ENCODE measurements around the gene SLC39A7.
A peak's percentile ranks its signal among the peaks of the same experiment; 100 is the strongest.

The SLC39A7 gene

DNA sequence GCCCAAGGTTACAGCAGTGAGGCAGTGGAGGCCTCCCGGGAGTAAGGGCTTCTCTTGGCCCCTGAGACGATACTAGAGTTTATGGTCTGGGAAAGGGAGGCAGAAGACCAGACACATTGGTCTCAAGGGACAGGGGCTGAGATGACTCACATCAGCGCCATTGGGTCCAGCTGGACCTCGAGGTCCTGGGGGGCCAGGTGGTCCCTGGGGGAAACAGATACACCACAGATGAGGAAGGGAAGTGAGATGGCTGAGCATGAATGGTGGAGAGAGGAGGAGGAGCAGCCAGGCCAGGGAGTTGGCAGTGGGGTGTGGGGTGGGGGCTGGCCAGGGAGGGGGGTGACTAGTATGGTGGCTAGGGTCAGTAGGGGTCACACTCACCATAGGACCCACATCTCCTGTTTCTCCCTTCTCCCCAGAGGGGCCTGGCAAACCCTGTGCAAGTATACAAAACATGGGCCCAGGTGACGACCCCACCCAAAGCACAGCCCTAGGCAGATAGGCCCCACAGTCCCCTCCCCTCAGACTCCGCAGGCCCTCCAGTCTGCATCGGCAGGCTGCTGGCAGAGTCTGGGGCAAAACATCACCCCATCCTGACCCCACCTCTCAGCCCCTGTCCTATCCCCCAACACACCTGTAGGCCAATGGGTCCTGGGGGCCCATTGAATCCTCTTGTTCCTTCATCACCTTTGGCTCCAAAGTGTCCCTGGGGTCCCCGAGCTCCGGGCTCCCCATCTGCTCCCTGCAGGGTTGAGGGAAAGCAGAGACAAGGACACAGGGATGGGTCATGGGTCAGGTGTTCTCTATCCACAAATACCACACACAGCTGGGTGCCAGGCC is 30.3 kb upstream of the SLC39A7 start:
- DNase-seq, result no peak

DNA sequence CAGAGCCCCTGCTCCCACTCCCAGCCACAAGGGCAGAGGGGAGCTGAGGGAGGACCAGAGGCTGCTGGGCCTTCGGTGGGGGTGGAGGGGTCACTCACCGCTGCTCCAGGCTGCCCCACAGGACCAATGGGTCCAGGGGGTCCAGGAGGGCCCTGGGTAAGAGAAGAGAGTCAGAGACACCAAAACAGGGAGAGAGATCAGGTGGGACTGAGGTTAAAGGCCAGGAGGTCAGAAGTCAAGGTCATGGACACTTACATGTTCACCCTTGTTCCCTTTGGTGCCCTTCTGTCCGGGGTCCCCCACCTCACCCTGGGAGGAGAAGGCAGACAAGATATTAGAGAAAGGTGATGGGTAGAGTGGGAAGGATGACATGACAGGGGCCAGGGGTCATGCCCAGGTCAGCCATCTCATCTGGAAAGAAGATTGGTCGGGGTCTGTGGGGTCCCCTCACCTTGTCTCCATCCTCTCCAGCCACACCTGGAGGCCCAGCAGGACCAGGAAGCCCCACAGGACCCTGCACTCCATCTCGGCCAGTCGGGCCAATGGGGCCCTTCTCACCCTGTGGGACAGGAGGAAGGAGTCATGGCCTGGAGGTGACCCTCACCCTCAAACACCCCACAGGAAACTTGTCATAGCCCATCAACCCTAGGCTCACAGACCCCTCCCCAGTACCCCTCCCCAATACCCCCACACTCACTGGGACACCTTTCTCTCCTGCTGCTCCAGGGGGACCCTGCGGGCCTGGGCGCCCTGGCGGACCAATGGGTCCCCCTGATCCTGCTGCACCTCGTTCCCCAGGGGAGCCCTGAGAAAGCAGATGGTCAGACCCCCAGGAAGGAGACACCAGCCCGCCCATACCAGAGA is 29.4 kb upstream of the SLC39A7 start:
- no peak for DNase-seq

DNA sequence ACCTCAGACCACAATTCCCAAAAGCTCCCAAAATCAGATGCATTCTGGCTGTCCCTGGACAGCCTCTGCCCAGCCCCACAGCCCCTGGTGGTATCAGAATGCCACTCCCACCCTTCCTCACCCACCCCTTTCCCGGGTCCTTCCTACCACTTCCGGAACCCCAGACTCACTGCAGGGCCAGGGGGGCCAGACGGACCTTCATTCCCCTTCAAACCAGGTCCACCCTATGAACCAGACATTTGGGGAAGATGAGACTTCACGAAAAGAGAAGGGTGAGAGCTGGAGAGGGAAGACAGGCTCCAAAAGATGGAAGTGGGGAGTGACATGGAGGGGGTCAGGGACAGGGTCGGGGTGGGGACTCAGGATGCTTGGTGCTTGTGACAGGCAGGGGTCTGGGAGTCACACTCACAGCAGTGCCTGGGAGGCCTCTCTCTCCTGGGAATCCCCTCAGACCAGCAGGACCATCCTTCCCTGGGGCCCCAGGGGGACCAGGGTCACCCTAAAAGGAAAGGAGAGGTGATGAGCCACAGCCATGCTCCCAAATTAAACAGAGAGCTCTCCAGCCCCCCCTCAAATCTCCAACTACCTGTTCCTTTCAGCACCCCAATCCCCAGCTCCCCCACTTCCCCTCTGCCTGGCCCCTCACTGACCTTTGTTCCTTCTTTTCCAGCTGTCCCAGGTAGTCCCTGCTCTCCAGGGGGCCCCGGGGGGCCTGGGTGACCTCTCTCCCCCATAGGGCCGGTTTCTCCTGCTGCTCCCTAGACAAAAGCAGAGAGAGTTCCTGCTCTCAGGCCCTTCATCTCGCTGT is 28.6 kb upstream of the SLC39A7 start:
- no peak for DNase-seq

DNA sequence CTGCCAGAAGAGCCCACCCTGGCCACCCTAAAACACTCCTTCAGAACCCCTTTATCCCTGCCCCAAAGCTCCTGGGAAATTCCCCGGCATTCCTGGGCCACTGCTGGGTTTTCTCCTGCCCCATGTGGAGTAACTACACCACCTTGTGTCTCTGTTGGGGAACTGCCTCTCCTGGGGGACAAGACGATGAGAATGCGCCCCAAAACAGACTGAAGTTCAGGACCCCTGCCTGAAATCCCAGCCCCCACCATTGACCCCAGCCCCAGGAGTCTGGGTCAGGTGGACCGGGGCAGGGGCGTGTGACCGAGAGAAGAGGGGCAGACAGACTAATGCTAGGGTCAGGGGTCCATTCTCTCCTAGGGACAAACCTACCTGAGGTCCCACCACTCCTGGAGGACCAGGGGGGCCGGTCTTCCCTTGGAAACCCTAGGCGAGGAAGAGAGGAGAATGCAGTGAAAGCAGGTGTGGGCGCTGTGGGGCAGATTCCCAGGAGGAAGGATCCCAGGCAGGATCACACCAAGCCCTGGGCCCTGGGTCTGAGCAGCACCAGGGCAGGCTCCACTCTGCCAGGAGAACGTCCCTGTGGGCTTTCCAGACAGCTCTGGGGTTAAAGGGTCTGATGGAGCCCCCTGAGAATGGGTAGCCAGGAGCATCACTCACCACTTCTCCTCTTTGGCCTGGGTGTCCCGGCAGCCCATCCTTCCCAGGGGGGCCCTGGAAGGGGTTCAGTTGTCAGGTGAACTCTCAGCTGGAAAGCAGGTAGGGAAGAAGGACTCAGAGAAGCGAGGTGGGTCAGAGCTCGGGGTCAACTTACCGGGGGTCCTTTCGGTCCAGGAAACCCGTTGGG is 27.8 kb upstream of the SLC39A7 start:
- DNase-seq, result peak in 1 of 3 experiments; percentile 10

DNA sequence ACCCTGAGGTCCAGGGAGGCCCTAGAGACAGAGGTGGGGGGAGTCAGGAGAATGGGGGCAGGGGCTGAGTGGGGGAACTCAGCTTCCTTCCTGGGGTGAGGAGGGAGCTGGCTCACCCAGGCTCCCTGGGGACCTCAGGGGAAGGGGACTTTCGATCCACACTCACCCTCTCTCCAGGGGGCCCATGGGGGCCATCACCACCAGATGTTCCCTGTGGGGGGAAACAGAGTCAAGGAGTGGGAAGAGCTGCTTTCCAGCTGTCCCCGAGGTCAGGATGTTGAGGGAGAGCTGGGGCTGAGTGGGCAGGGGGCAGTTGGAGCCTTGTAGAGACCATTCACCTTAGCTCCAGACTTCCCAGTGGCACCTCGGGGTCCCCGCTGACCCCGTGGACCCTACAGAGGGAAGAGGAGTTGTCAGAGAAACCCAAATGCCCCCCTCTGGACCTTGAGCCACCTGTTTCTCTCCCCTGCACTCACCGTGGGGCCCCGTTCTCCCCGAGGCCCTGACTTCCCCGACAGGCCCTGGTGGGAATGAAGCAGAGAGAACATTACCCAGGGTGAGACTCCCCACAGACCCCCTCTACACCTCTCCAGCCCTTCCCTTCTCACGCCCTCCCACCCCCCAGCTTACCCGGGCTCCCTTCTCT is 27.0 kb upstream of the SLC39A7 start:
- DNase-seq, result no peak

DNA sequence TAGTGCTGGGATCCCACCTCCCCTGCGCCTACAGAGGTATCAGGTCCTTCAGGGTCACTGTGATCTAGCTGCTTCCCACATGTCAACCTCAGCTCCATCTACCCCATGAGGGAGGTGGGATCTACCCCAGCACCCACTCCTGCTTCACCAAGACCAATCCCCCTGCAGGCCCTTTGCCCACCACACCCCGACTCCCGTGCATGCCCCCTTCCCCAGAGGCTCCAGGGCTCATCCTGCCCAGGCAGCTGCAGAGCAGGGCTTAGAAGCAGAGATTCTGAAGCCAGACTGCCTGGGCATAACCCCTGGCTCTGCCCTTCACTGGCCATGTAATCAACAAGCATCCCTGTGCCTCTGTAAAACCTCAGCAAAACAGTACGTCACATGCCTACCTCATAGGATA is 25.9 kb upstream of the SLC39A7 start:
- DNase-seq, result no peak

DNA sequence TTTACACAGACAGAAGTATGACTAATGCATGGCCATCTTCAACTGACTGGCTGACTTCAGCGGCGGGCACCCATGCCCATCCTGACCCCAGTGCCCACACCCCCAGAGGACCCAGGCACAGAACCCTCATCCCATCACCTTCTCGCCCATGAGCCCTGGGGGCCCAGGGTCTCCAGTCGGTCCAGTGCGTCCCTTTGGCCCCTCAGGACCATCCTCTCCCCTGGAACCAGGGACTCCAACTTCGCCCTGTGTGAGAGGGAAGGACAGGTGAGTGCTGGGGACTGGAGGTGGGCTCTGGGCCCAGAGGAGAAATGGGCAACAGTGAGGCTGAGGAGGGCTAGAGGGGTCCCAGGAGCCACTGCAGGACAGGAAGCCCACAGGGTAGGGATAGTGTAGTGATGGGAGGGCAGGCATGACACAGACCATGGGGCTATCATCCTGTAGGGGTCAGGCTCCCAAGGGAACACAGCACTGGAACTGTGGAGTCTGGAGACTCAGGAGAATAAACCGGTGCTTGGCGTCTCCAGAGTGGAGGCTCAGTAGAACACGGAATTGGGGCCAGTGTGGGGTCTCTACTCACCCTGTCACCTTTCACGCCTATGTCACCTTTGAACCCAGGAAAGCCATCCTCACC is 25.1 kb upstream of the SLC39A7 start:
- DNase-seq, result no peak

DNA sequence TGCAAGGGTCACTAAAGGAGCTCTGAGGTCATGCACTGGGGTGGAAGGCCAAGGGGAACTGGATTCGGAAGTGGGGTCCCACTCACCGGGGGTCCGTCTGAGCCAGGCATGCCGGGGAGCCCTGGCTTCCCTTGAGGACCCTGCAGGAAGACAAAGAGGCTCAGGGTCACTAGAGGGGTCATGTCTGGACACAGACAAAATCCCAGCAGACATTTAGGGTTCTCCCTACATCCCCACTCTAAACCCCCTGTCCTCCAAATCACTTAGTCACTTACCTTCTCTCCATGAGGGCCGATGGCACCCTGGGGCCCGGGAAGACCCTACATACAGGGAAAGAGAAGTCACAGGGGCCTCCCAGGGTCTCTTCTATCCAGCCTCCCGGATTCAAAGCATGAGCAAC is 23.8 kb upstream of the SLC39A7 start:
- DNase-seq, result no peak

DNA sequence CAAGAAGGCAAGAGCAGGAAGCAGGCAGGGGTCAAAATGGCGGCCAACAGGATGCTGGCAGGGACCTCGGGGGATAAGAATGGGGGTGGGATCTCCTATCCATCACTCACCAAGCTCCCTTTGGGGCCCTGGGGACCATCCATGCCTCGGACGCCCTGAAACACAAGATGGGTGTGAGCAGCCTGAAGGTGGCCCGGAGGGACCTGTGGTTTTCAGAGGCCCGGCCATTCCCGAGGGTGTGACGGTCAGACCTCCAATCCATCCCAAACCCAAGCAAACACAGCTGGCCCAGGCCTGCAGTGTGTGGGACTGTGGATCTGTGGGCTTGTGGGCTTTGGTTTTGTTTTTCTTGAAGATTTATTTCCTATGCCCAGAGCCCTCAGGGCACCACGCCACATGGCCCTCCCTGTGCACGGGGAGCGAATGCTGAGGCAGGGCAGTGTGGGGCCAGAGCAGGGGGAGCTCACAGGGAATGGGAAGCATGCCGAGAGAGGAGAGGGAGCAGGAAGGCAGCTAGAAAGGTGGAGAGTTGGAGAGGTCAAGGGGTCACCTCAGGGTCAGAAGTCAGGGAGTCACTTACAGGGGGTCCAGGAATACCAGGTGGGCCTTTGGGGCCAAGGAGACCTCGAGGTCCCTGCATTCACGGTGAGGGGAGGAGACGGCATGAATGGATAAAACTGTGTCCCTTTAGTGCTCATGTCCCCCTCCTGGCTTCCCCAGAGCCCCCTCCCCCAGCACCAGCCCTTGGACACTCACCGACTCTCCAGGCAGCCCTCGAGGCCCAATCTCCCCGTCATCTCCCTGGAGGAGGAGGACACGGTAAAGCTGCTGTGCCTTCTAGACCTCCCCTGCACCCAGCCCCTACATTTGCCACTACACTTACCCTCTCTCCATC is 22.9 kb upstream of the SLC39A7 start:
- no peak for DNase-seq

DNA sequence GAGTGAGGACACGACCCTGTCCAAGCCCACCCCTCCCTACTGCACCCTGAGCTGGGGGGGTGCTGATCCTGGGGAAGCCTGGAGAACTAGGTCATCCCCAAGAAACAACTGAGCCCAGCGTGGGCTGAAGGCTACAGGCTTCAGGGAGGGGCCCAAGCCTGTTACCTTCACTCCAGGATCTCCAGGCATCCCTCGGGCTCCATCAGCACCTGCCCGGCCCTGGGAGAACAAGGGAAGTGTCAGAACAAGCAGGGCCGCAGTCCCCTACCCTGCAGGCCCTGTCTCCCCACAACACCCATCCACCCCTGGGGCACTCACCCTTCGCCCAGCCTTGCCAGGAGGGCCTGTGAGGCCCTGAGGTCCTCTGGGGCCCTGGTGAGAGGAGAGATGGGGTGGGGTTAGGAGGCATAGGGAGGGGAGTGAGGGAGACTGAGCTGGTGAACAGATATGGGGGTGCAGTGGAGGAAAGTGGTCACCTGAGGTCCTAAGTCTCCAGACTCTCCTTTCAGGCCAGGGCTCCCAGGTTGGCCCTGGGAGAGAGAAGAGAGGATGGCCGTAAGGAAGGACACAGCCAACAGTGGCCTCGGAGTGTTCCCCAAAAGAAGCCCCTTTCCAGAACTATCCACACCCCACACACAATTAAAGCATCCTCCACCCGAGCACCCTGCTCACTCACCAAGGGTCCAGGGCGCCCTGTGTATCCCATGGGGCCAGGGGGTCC is 21.8 kb upstream of the SLC39A7 start:
- no peak for DNase-seq

DNA sequence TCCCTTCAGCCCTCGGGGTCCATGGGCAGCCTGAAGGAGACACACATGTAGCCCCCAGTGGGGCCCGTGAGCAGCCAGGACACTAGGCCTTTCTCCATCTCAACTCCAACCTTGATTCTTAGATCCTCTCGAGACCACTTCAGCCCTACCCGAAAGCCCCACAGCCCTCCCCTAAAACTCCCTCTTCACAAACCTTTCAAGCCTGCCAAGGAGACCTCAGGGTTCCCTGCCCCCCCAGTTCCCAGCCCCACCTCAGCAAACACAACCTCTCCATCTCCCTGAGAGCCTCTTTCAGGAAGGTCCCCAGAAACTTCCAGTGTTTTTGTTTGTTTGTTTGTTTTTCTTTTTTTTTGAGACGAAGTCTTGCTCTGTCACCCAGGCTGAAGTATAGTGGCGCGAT is 19.5 kb upstream of the SLC39A7 start:
- DNase-seq, result no peak

DNA sequence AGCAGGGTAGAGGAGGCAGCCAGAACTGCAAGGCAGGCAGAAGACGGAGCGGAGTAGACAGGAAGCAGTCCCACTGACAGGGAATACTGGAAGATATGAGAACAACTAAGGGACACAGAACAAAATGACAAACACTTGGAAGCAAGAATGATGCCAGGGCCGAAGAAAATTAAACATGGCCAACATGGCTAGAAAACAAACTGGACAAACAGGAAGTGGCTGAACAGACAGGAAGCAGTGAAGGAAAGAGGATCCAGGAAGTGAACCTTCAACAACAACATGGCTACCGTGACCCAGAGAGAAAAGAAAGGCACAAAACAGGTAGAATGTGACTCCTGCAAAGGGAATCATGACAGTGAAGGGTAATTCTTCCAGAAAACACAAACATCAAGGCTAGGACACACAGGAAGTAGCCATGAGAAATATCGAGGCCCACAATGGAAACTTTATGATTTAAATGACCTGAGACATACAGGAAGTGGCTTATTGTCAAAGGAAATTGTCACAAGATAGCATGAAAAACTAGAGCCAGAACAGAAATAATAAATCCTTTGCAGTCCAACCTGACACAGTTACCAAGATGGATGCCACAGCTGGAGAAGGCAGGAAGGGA is 17.5 kb upstream of the SLC39A7 start:
- no peak for DNase-seq

DNA sequence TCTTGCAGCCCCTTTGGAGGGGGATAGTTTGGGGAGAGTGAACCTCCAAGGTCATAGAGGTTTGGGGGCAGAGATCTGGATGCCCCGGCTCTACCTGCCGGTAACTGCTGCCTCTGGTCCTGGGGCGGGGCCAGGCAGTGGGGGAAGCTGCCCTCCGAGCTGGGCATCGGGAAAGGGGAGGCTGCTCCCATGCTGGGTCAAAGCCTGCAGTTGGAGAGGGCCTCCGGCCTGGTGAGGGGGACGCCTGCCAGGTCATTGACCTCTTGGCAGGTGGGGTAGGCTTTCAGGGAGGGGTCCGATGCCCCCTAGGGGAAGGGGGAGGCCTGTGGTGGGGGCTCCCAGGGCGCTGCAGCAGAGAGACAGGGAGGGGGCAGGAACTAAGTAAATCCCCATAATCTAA is 15.5 kb upstream of the SLC39A7 start:
- DNase-seq, result no peak

DNA sequence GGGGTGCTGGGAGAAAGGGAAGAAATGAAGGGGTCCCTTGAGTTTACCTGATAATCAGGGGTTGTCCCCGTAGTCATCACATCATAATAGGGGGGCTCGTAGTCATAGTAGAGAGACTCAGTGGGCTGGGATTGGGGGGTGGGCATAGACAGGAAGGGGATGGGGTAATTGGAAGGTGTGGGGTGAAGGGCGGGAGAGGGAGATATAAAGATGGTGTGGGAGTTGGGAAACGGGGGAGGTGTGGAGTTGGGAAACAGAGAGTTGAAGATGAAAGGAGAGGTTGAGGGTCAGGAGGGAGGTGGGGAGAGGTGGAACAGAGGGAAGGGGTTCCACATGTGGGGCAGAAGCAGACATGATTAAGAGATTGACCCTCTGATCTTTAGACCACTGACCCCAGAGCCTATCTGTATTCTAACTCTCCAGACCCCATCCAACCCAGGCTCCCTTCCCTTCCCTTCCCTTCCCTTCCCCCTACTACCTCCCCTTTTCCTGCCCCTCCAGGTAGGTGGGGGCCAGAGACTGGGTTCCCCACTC is 14.9 kb upstream of the SLC39A7 start:
- no peak for DNase-seq

DNA sequence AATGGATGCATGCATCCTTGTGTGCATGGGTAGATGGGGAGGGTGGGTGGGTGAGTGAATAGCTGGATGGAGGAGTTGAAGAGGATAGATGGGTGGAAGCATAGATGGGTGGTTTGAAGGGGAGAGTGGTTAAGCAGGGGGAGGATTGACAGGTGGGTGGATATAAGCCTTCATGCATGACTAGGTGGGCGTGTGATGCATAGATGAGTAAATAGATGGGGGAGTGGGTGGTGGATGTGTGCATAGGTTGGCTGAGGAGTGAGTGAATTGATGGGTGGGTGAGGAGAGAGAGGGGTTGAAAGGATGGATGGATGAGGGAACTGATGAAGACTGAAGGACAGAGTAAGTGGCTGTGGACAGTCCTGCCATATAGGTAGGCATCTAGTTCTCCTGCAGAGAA is 12.9 kb upstream of the SLC39A7 start:
- no peak for DNase-seq

DNA sequence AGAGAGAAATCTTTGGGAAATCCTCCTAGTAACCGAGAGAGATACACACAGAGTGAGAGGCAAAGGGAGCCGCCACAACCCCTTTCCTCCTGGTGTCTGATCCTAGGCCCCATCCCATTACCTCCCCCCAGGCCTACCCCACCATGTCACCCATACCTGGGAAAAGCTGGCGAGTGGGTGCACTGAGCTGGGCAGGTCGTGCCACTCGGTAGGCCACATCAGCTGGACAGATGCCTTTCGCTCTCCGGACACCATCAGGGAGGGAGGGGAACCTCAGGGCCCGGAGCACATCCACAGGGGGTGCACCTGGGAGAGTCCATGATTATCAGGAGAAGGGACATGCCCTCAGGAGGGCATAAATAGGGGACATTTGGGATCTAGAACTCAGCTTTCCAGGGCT is 11.5 kb upstream of the SLC39A7 start:
- DNase-seq, result no peak

DNA sequence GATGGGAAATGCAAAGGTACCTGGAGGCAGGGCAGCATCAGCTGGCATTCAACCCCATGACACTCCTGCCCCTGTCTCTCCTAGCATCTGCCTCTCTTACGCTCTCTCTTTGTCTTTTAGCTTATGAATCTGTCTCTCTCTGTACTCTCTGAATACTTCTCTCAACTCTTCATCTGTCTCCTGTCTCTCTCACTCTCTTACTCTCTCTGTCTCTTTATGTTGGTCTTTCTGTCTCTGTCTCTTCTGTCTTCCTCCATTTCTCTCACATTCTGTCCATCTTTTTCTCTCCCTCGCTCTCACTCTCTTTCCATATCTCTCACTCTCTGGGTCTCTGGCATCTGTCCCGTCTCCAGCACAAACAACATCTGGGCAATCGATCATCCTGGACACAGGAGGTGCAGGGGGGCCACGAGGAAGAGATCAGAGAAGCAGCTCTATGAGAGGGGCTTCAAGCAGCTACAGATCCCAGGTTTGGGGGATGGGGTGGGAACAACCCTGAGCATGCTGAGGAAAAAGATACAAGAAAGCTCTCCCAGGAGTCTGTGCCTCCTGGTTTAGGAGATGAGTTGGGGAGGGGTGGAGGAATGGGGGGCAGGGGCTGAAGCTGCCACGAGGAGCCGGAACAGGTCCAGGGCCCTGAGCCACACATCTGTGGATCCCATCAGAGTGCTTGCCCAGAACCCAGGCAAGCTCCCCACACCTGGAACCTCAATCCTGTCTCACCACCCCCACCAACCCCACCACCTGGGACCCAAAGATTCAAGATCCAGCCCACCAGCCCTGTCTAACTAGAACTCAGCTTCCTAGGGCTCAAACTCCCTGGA is 10.8 kb upstream of the SLC39A7 start:
- no peak for DNase-seq
